ENCODE measurements around the gene ZSWIM6.

DNA sequence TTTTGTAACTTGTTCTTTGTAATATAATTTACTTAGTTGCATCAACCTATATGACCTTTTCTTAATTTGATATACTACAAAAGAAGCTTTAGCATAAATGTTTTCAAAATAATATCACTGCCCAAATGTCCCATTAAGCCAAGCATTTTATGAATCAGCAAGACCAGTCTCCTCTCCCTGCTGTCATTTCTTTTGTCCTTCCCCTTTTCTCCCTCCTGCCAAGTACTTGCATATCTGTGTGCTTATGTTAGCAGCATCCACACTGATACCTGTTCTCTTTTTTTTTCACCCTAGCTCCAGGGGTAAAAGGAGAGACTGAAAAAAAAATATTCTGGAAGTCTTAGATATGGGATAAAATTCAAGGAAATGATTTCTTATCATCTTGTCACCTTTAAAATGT lies 69.7 kb downstream of the ZSWIM6 start:
- TF ChIP-seq, protein P1, sequence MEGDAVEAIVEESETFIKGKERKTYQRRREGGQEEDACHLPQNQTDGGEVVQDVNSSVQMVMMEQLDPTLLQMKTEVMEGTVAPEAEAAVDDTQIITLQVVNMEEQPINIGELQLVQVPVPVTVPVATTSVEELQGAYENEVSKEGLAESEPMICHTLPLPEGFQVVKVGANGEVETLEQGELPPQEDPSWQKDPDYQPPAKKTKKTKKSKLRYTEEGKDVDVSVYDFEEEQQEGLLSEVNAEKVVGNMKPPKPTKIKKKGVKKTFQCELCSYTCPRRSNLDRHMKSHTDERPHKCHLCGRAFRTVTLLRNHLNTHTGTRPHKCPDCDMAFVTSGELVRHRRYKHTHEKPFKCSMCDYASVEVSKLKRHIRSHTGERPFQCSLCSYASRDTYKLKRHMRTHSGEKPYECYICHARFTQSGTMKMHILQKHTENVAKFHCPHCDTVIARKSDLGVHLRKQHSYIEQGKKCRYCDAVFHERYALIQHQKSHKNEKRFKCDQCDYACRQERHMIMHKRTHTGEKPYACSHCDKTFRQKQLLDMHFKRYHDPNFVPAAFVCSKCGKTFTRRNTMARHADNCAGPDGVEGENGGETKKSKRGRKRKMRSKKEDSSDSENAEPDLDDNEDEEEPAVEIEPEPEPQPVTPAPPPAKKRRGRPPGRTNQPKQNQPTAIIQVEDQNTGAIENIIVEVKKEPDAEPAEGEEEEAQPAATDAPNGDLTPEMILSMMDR (IDR thresholded peaks at IDR 0.05; ENCODE audit: insufficient read depth, low read depth, low read length): no peak
- no peak for TF ChIP-seq EZH2 (IDR thresholded peaks at IDR 0.05; ENCODE audit: insufficient read depth, low read length)
